Activated CD8-positive, alpha-beta memory T cell treated with anti-CD3 and anti-CD28 coated beads, Interleukin-2, amount 10 ng/mL, durations not matched to agents 7 days and 5 days (primary cell): Measurements from ENCODE around the gene ARL4A. TPM values are rescaled to one million over a fixed set of nuclear protein-coding genes. Genes with fewer than 3 reads are reported as not detected.

ENCODE experiments used
- ATAC-seq: fragments of 150-1000 bp; cut with Tn5 transposase; one replicate; pipeline ENCODE4 v1.10.0; 2021; ENCODE audit warnings: moderate library complexity
- CTCF ChIA-PET: fragments of 350-600 bp; sonication (Branson Sonifier 250); formaldehyde crosslinking; loops from one replicate; lab custom pipeline; 2021; ENCODE audit warnings: antibody characterized with exemption; lab: Charles Lee
- DNase-seq: peaks from one replicate; pipeline ENCODE4 v3.0.0-alpha.2; 2020
- H3K27ac Mint-ChIP-seq: one replicate; pipeline ENCODE4 v1.8.0; 2021; ENCODE audit warnings: mild to moderate bottlenecking, mixed read lengths
- H3K27me3 Mint-ChIP-seq: one replicate; pipeline ENCODE4 v1.8.0; 2021; ENCODE audit warnings: mixed read lengths
- H3K36me3 Mint-ChIP-seq: one replicate; pipeline ENCODE4 v1.8.0; 2021; ENCODE audit warnings: mild to moderate bottlenecking, mixed read lengths
- H3K4me1 Mint-ChIP-seq: one replicate; pipeline ENCODE4 v1.8.0; 2021; ENCODE audit warnings: mixed read lengths
- H3K4me3 Mint-ChIP-seq: one replicate; pipeline ENCODE4 v1.8.0; 2021; ENCODE audit warnings: mild to moderate bottlenecking, moderate library complexity, mixed read lengths
- H3K9me3 Mint-ChIP-seq: one replicate; pipeline ENCODE4 v1.8.0; 2022; ENCODE audit warnings: low read depth, mixed read lengths
- total RNA-seq, 2 experiments: library from RNA; stranded (reverse); gene quantifications; one replicate each; pipeline ENCODE4 v1.2.3, GENCODE V29; 2021

The ARL4A gene
- total RNA-seq, 2 experiments from 2014 or later = 14.5 to 16.0 TPM

GRCh38 chr7:12713625-12714378 is 26.4 kb downstream of the ARL4A start:
- peaks cover 2% of the 10 kb centered on the region for H3K9me3 Mint-ChIP-seq
- DNase-seq = no peak
- H3K27ac Mint-ChIP-seq = no peak overlapping the region
- no peaks in the 10 kb centered on the region for H3K27me3 Mint-ChIP-seq
- H3K36me3 Mint-ChIP-seq = peaks cover 3% of the 10 kb centered on the region
- CTCF ChIA-PET = no interaction called here
- peaks cover 25% of the 10 kb centered on the region for H3K4me1 Mint-ChIP-seq
- H3K4me3 Mint-ChIP-seq = no peak overlapping the region
- no peak for ATAC-seq

DNA sequence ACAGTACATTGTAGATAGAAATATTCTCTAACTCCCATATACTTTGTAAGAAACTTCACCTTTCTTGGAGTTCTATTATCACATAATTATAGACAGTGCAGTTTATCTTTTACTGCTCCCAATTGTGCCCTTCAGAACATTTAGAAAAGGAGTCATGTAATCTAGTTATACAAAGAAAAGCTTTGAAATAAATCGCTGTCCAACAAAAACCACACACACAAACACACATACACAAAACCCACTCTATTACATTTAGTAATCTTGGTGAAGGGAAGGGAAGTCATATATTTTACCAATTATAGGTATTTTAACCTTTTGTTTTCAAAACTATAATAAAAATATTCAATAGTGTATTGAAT is 26.9 kb downstream of the ARL4A start:
- no peak for DNase-seq
- CTCF ChIA-PET = interaction anchor here (2.6 kb wide), 1 partner anchor 27 kb away, joined by 24 read pairs; the partner anchor contains the start of gene ARL4A
- Mint-ChIP-seq H3K27me3 (no peaks in the 10 kb centered on the region), H3K36me3 (peaks cover 3% of the 10 kb centered on the region), H3K9me3 (peaks cover 2% of the 10 kb centered on the region), H3K27ac (no peak overlapping the region), H3K4me3 (no peak overlapping the region), H3K4me1 (peaks cover 30% of the 10 kb centered on the region)
- no peak for ATAC-seq

DNA sequence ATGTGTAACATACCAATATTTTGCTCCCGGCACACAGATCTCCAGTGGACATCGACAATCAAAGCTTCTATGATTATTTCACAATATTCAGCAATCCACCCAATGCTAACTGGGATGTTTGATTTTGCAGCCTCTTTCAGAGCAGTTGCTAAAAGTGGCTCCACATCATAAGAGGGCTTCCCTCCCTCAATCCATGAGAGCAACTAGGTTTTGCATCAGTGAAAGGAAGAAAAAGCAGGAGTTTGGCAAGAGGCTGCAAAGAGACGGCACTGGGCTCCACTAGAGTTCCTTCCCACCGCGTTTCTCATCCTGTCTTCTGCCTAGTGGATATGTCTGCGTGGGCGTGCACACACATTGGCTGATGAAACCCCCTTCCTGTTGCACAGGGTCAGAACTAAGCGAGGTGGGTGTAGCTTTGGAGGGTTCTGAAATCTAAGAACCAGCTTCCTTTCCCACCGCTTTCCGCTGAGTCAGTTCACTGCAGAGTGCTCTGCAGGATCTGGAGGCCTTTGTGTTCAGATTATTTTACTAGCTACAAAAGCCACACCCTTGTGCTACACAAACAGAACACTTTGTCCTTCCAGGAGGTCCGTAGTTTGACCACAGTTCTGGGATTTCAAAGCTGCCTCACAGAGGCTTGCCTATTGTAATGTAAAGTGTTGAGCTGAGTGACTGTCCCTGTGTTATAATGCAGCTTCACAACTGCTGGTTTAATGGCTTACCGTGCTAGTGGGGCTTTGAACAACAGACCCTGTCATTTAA is 28.1 kb downstream of the ARL4A start:
- Mint-ChIP-seq H3K27ac (peak overlapping the region; percentile 77), H3K27me3 (no peaks in the 10 kb centered on the region), H3K9me3 (peaks cover 2% of the 10 kb centered on the region), H3K4me1 (peaks cover 41% of the 10 kb centered on the region), H3K4me3 (peak overlapping the region; percentile 38), H3K36me3 (peaks cover 5% of the 10 kb centered on the region)
- ATAC-seq = peak; percentile 97
- DNase-seq = peak; percentile 79
- CTCF ChIA-PET = interaction anchor here (1.1 to 2.6 kb wide), 4 partner anchors 15 to 29 kb away, joined by 3 to 24 read pairs (median 4); partner anchors contain the start of gene ARL4A

DNA sequence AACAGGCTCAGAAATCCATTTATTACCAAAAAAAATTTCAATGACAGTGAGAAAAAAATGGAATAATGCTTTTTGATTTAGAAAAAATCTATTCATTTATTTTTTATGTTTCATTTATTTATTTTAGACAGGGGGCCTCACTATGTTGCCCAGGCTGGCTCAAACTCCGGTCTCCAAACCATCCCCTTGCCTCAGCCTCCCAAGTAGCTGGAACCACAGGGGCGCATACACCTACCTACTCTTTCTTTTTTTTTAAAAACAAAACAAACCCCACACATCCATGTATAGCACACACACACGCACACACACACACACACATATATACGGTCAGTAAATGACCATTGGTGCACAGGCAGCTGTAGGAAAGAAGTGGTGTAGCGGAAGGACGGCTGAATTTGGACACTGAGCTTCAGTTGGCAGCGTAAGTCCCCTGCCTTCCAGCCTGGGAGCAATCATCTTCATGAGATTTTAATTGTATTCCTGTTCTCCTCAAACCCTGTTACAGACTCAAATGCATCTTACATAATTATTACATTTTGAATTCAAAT is 28.8 kb downstream of the ARL4A start:
- Mint-ChIP-seq H3K4me3 (peak overlapping the region; percentile 38), H3K27ac (peak overlapping the region; percentile 77), H3K27me3 (no peaks in the 10 kb centered on the region), H3K9me3 (peaks cover 2% of the 10 kb centered on the region), H3K36me3 (peaks cover 5% of the 10 kb centered on the region), H3K4me1 (peaks cover 43% of the 10 kb centered on the region)
- ATAC-seq (no peak), DNase-seq (no peak)
- CTCF ChIA-PET = interaction anchor here (1.1 to 2.6 kb wide), 4 partner anchors 14 to 29 kb away, joined by 3 to 24 read pairs (median 4); partner anchors contain the start of gene ARL4A

DNA sequence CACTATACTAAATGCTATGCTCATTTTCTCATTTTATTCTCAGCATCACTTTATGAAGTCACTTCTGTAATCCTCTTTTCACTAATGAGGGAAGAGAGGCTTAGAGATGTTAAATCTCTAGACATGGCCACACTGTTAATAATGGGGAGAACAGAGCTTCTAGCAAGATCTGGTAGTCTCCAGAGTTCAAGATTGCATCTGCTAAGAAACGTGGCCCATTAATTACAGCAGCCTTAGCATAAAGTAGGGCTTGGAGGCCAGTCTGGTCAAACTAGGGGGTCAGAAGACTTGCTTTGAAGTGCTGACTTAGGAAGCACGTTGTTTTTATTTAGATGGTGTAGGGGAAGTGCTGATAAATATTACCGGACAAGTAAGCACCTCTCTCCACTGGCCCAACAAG is 29.3 kb downstream of the ARL4A start:
- no peaks in the 10 kb centered on the region for H3K27me3 Mint-ChIP-seq
- ATAC-seq (no peak), DNase-seq (no peak)
- no peak overlapping the region for H3K4me3 Mint-ChIP-seq
- H3K36me3 Mint-ChIP-seq = peaks cover 6% of the 10 kb centered on the region
- H3K4me1 Mint-ChIP-seq = peaks cover 45% of the 10 kb centered on the region
- H3K27ac Mint-ChIP-seq = no peak overlapping the region
- CTCF ChIA-PET = interaction anchor here (1.4 to 2.6 kb wide), 3 partner anchors 14 to 30 kb away, joined by 3 to 24 read pairs (median 5); partner anchors contain the start of gene ARL4A
- peaks cover 2% of the 10 kb centered on the region for H3K9me3 Mint-ChIP-seq

GRCh38 chr7:12719141-12719919 is 31.9 kb downstream of the ARL4A start:
- Mint-ChIP-seq H3K4me3 (no peak overlapping the region), H3K27ac (peak overlapping the region; percentile 49), H3K4me1 (peaks cover 64% of the 10 kb centered on the region), H3K36me3 (peaks cover 12% of the 10 kb centered on the region), H3K9me3 (peaks cover 2% of the 10 kb centered on the region), H3K27me3 (no peaks in the 10 kb centered on the region)
- ATAC-seq (no peak), DNase-seq (no peak)
- CTCF ChIA-PET = interaction anchor here (1.4 kb wide), 1 partner anchor 33 kb away, joined by 4 read pairs; no protein-coding TSS in a partner anchor

- Mint-ChIP-seq H3K27ac (peak overlapping the region; percentile 49), H3K4me1 (peaks cover 61% of the 10 kb centered on the region), H3K4me3 (no peak overlapping the region), H3K36me3 (peaks cover 12% of the 10 kb centered on the region), H3K9me3 (peaks cover 2% of the 10 kb centered on the region), H3K27me3 (no peaks in the 10 kb centered on the region)
- CTCF ChIA-PET = interaction anchor here (0.9 to 1.9 kb wide), 3 partner anchors 10 to 84 kb away, joined by 3 to 12 read pairs (median 4); no protein-coding TSS in a partner anchor
- no peak for DNase-seq
- ATAC-seq = no peak
These were observed 32.8 kb downstream of the ARL4A start for GRCh38 chr7:12719981-12720865.

GRCh38 chr7:12721286-12721830 is 33.9 kb downstream of the ARL4A start:
- no peak overlapping the region for H3K4me3 Mint-ChIP-seq
- no peak overlapping the region for H3K27ac Mint-ChIP-seq
- CTCF ChIA-PET = interaction anchor here (0.9 to 1.9 kb wide), 4 partner anchors 9 to 86 kb away, joined by 3 to 12 read pairs (median 4); no protein-coding TSS in a partner anchor
- H3K9me3 Mint-ChIP-seq = peaks cover 2% of the 10 kb centered on the region
- H3K4me1 Mint-ChIP-seq = peaks cover 50% of the 10 kb centered on the region
- no peaks in the 10 kb centered on the region for H3K27me3 Mint-ChIP-seq
- DNase-seq (no peak), ATAC-seq (no peak)
- peaks cover 12% of the 10 kb centered on the region for H3K36me3 Mint-ChIP-seq

- CTCF ChIA-PET = interaction anchor here (1.4 kb wide), 1 partner anchor 36 kb away, joined by 3 read pairs; no protein-coding TSS in a partner anchor
- no peaks in the 10 kb centered on the region for H3K27me3 Mint-ChIP-seq
- peaks cover 44% of the 10 kb centered on the region for H3K4me1 Mint-ChIP-seq
- peak overlapping the region; percentile 22 for H3K27ac Mint-ChIP-seq
- ATAC-seq = no peak
- no peak for DNase-seq
- no peak overlapping the region for H3K4me3 Mint-ChIP-seq
- H3K9me3 Mint-ChIP-seq = peaks cover 2% of the 10 kb centered on the region
- H3K36me3 Mint-ChIP-seq = peaks cover 12% of the 10 kb centered on the region
These were observed 34.7 kb downstream of the ARL4A start for GRCh38 chr7:12722136-12722535.

DNA sequence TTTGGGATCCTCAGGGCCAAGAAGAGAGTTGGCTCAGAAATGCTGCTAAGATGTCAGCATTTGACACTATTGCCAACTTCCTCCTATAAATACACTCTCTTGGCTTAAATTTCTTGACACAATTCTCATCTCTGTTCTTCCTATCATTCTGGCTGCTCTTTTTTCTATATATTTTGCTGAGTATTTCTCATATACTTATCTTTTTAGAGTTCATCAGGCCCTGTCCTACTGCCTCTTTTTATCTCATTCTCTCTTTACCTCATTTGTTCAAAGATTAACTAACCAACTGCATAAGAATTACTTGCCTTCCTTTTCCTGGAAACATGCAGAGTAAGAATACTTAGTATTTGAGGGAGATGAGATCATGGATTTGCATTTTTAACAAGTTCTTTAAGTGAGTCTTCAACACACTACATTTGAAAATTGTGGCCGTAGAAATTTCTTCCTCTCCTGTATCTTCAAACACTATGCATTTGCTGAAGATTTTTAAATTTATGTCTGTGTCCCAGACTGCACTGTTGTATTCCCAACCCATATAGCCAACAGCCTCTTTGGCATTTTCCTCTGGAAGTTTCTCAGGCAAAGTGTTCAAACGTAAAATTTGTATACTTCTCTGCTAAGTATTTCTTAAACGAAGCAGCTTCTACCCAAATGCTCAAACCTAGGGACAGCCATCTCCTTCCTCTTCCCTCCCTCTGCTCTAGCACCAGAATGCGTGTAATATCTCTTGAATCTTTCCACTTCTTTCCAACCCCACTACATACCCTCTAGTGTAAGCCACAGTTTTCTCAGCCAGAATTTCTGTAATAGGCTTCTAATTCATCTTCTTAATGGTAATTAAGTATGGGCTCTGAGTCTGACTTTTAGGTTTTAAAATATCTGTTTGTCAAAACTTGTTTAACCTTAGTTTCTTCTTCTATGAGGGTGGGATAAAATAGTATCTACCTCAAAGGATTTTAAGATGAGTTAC is 35.5 kb downstream of the ARL4A start:
- ATAC-seq = peak; percentile 53
- Mint-ChIP-seq H3K9me3 (peaks cover 2% of the 10 kb centered on the region), H3K27me3 (no peaks in the 10 kb centered on the region), H3K27ac (peak overlapping the region; percentile 83), H3K36me3 (peaks cover 12% of the 10 kb centered on the region), H3K4me1 (peaks cover 41% of the 10 kb centered on the region), H3K4me3 (no peak overlapping the region)
- no peak for DNase-seq
- CTCF ChIA-PET = interaction anchor here (0.7 to 1.4 kb wide), 2 partner anchors 36 to 37 kb away, joined by 3 to 4 read pairs; no protein-coding TSS in a partner anchor
